Measurements from ENCODE around the gene KRCC1. TPM values are rescaled to one million over a fixed set of nuclear protein-coding genes. Genes with fewer than 3 reads are reported as not detected.

Gene KRCC1
- polyA plus RNA-seq, 4 donors = 35.1 to 63.1 (median 39.6) TPM

DNA sequence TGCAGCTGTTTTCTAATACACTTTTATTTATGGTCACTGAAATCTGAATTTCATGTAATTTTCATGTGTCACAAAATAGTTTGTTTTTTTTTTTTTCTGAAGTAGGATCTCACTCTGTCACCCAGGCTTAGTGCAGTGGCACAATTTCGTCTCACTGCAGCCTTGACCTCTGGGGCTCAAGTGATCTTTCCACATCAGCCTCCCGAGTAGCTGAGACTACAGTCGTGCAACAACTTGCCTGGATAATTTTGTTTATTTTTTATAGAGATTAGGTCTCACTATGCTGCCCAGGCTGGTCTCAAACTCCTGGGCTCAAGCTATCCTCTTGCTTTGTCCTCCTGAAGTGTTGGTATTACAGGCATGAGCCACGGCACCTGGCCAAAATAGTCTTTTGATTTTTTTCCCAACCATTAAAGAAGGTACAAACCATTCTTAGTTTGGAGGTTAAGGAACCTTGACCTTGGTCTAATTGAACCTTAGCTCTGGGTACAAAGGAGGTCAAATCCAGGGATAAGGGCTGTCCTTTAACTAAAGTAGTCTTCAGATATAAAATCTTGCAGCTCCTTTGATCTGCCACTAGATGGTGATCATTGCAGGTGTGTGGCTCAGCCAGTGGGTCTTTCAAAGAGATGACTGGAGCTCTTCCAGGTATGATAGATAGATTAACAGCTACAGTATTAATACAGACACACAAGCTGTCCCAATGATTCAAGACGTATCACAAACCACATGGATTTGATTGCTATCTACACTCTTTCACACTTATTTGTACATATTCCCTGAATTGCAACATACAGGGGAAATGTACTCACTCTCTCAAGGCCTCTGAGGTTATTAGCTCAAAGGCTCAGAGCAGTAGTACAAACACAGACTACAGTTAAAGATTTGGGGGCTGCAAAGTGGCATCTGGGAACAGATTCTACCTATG, 4.7 kb upstream of the KRCC1 start:
- Histone ChIP-seq H3K4me1 (ENCODE audit: control insufficient read depth in 3 of 3, insufficient read depth in 2 of 3, low read depth in 1 of 3, low read length in 2 of 3) (peaks cover 4 to 7% (median 7%) of the 10 kb centered on the region in 3 donors), H3K36me3 (ENCODE audit: control insufficient read depth in 3 of 3, insufficient read depth in 2 of 3, low read depth in 1 of 3, low read length in 3 of 3) (no peaks in the 10 kb centered on the region), H3K4me3 (ENCODE audit: low read depth in 1 of 3, low read length in 3 of 3) (no peak overlapping the region), H3K9me3 (ENCODE audit: control insufficient read depth in 2 of 2, insufficient read depth in 1 of 2, low read depth in 1 of 2, low read length in 1 of 2) (no peaks in the 10 kb centered on the region), H3K27ac (ENCODE audit: low read depth in 1 of 3, low read length in 2 of 3) (no peak overlapping the region), H3K27me3 (ENCODE audit: control insufficient read depth in 3 of 3, insufficient read depth in 3 of 3, low read length in 3 of 3) (no peaks in the 10 kb centered on the region)
- DNase-seq = peak; percentile 67 to 70
- WGBS, 3 donors = 30 to 48% (median 41%) methylated on average over 5 of the region's 5 CpGs
- no peak for FAIRE-seq

DNA sequence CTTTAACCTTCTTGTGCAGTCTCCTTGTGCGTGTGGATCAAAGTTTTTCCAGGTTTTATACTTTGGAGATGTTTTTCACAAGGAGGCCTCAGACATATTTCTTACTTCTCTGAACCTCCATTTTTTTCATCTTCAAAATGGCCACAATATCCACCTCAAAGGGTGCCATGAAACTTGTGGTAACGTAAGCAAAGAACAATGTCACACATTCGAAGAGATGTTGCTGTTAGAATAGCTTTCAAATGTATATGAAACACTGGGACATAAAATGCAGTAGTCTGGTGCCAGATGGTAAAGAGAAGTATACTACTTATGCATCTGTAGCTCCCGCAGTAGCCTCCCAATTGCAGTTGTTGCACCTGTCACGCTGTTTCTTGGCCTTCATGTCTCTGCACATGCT, 2.6 kb upstream of the KRCC1 start:
- no peak overlapping the region for H3K4me3 ChIP-seq (ENCODE audit: low read depth in 1 of 3, low read length in 3 of 3)
- DNase-seq = no peak
- FAIRE-seq = no peak
- H3K36me3 ChIP-seq (ENCODE audit: control insufficient read depth in 3 of 3, insufficient read depth in 2 of 3, low read depth in 1 of 3, low read length in 3 of 3) = no peaks in the 10 kb centered on the region
- 81 to 95% (median 93%) methylated on average over 5 of the region's 5 CpGs for WGBS, 3 donors
- H3K27me3 ChIP-seq (ENCODE audit: control insufficient read depth in 3 of 3, insufficient read depth in 3 of 3, low read length in 3 of 3) = no peaks in the 10 kb centered on the region
- H3K27ac ChIP-seq (ENCODE audit: low read depth in 1 of 3, low read length in 2 of 3) = no peak overlapping the region
- no peaks in the 10 kb centered on the region for H3K9me3 ChIP-seq (ENCODE audit: control insufficient read depth in 2 of 2, insufficient read depth in 1 of 2, low read depth in 1 of 2, low read length in 1 of 2)
- peaks cover 8 to 16% (median 15%) of the 10 kb centered on the region in 3 donors for H3K4me1 ChIP-seq (ENCODE audit: control insufficient read depth in 3 of 3, insufficient read depth in 2 of 3, low read depth in 1 of 3, low read length in 2 of 3)

GRCh38 chr2:88057437-88057844, 1.9 kb upstream of the KRCC1 start:
- Histone ChIP-seq H3K27ac (ENCODE audit: low read depth in 1 of 3, low read length in 2 of 3) (no peak overlapping the region), H3K27me3 (ENCODE audit: control insufficient read depth in 3 of 3, insufficient read depth in 3 of 3, low read length in 3 of 3) (no peaks in the 10 kb centered on the region), H3K4me3 (ENCODE audit: low read depth in 1 of 3, low read length in 3 of 3) (no peak overlapping the region), H3K4me1 (ENCODE audit: control insufficient read depth in 3 of 3, insufficient read depth in 2 of 3, low read depth in 1 of 3, low read length in 2 of 3) (peaks cover 8 to 19% (median 16%) of the 10 kb centered on the region in 3 donors), H3K36me3 (ENCODE audit: control insufficient read depth in 3 of 3, insufficient read depth in 2 of 3, low read depth in 1 of 3, low read length in 3 of 3) (no peaks in the 10 kb centered on the region), H3K9me3 (ENCODE audit: control insufficient read depth in 2 of 2, insufficient read depth in 1 of 2, low read depth in 1 of 2, low read length in 1 of 2) (no peaks in the 10 kb centered on the region)
- DNase-seq = peak in 1 of 2 donors; percentile 12
- 60 to 72% (median 63%) methylated on average over 4 of the region's 4 CpGs for WGBS, 3 donors
- FAIRE-seq = no peak

GRCh38 chr2:88054782-88055370, 707 bp downstream of the KRCC1 start:
- Histone ChIP-seq H3K27me3 (ENCODE audit: control insufficient read depth in 3 of 3, insufficient read depth in 3 of 3, low read length in 3 of 3) (no peaks in the 10 kb centered on the region), H3K4me1 (ENCODE audit: control insufficient read depth in 3 of 3, insufficient read depth in 2 of 3, low read depth in 1 of 3, low read length in 2 of 3) (peaks cover 10 to 22% (median 19%) of the 10 kb centered on the region in 3 donors), H3K9me3 (ENCODE audit: control insufficient read depth in 2 of 2, insufficient read depth in 1 of 2, low read depth in 1 of 2, low read length in 1 of 2) (no peaks in the 10 kb centered on the region), H3K36me3 (ENCODE audit: control insufficient read depth in 3 of 3, insufficient read depth in 2 of 3, low read depth in 1 of 3, low read length in 3 of 3) (no peaks in the 10 kb centered on the region), H3K27ac (ENCODE audit: low read depth in 1 of 3, low read length in 2 of 3) (peak overlapping the region; percentile 96 to 99 (median 98)), H3K4me3 (ENCODE audit: low read depth in 1 of 3, low read length in 3 of 3) (peak overlapping the region; percentile 91 to 95 (median 93))
- WGBS, 3 donors = 6 to 20% (median 15%) methylated on average over 25 of the region's 25 CpGs
- FAIRE-seq = no peak
- DNase-seq = peak in 1 of 2 donors; percentile 31

- Histone ChIP-seq H3K4me1 (ENCODE audit: control insufficient read depth in 3 of 3, insufficient read depth in 2 of 3, low read depth in 1 of 3, low read length in 2 of 3) (peaks cover 10 to 22% (median 19%) of the 10 kb centered on the region in 3 donors), H3K9me3 (ENCODE audit: control insufficient read depth in 2 of 2, insufficient read depth in 1 of 2, low read depth in 1 of 2, low read length in 1 of 2) (no peaks in the 10 kb centered on the region), H3K27ac (ENCODE audit: low read depth in 1 of 3, low read length in 2 of 3) (peak overlapping the region; percentile 96 to 99 (median 98)), H3K36me3 (ENCODE audit: control insufficient read depth in 3 of 3, insufficient read depth in 2 of 3, low read depth in 1 of 3, low read length in 3 of 3) (no peaks in the 10 kb centered on the region), H3K4me3 (ENCODE audit: low read depth in 1 of 3, low read length in 3 of 3) (peak overlapping the region; percentile 91 to 95 (median 93)), H3K27me3 (ENCODE audit: control insufficient read depth in 3 of 3, insufficient read depth in 3 of 3, low read length in 3 of 3) (no peaks in the 10 kb centered on the region)
- FAIRE-seq (no peak), DNase-seq (peak; percentile 52 to 54)
- 21 to 46% (median 34%) methylated on average over 10 of the region's 10 CpGs for WGBS, 3 donors
Observed at GRCh38 chr2:88053934-88054781, 1.4 kb downstream of the KRCC1 start.

GRCh38 chr2:88053296-88053695, 2.3 kb downstream of the KRCC1 start:
- Histone ChIP-seq H3K4me1 (ENCODE audit: control insufficient read depth in 3 of 3, insufficient read depth in 2 of 3, low read depth in 1 of 3, low read length in 2 of 3) (peaks cover 10 to 22% (median 19%) of the 10 kb centered on the region in 3 donors), H3K9me3 (ENCODE audit: control insufficient read depth in 2 of 2, insufficient read depth in 1 of 2, low read depth in 1 of 2, low read length in 1 of 2) (no peaks in the 10 kb centered on the region), H3K27me3 (ENCODE audit: control insufficient read depth in 3 of 3, insufficient read depth in 3 of 3, low read length in 3 of 3) (no peaks in the 10 kb centered on the region), H3K27ac (ENCODE audit: low read depth in 1 of 3, low read length in 2 of 3) (no peak overlapping the region), H3K4me3 (ENCODE audit: low read depth in 1 of 3, low read length in 3 of 3) (no peak overlapping the region), H3K36me3 (ENCODE audit: control insufficient read depth in 3 of 3, insufficient read depth in 2 of 3, low read depth in 1 of 3, low read length in 3 of 3) (no peaks in the 10 kb centered on the region)
- no peak for FAIRE-seq
- no peak for DNase-seq
- 15 to 51% (median 34%) methylated on average over 1 of the region's 1 CpG for WGBS, 3 donors

GRCh38 chr2:88051792-88052191, 3.8 kb downstream of the KRCC1 start:
- no peaks in the 10 kb centered on the region for H3K27me3 ChIP-seq (ENCODE audit: control insufficient read depth in 3 of 3, insufficient read depth in 3 of 3, low read length in 3 of 3)
- H3K36me3 ChIP-seq (ENCODE audit: control insufficient read depth in 3 of 3, insufficient read depth in 2 of 3, low read depth in 1 of 3, low read length in 3 of 3) = peaks cover 0 to 2% (median 0%) of the 10 kb centered on the region in 3 donors
- H3K9me3 ChIP-seq (ENCODE audit: control insufficient read depth in 2 of 2, insufficient read depth in 1 of 2, low read depth in 1 of 2, low read length in 1 of 2) = no peaks in the 10 kb centered on the region
- DNase-seq = no peak
- peaks cover 7 to 19% (median 19%) of the 10 kb centered on the region in 3 donors for H3K4me1 ChIP-seq (ENCODE audit: control insufficient read depth in 3 of 3, insufficient read depth in 2 of 3, low read depth in 1 of 3, low read length in 2 of 3)
- H3K4me3 ChIP-seq (ENCODE audit: low read depth in 1 of 3, low read length in 3 of 3) = no peak overlapping the region
- no peak for FAIRE-seq
- no peak overlapping the region for H3K27ac ChIP-seq (ENCODE audit: low read depth in 1 of 3, low read length in 2 of 3)
- WGBS, 3 donors = 72 to 88% (median 85%) methylated on average over 2 of the region's 2 CpGs

GRCh38 chr2:88049622-88050021, 6.0 kb downstream of the KRCC1 start:
- no peak overlapping the region for H3K4me3 ChIP-seq (ENCODE audit: low read depth in 1 of 3, low read length in 3 of 3)
- FAIRE-seq = no peak
- no peaks in the 10 kb centered on the region for H3K9me3 ChIP-seq (ENCODE audit: control insufficient read depth in 2 of 2, insufficient read depth in 1 of 2, low read depth in 1 of 2, low read length in 1 of 2)
- H3K36me3 ChIP-seq (ENCODE audit: control insufficient read depth in 3 of 3, insufficient read depth in 2 of 3, low read depth in 1 of 3, low read length in 3 of 3) = peaks cover 0 to 2% (median 0%) of the 10 kb centered on the region in 3 donors
- no peak for DNase-seq
- peaks cover 7 to 15% (median 10%) of the 10 kb centered on the region in 3 donors for H3K4me1 ChIP-seq (ENCODE audit: control insufficient read depth in 3 of 3, insufficient read depth in 2 of 3, low read depth in 1 of 3, low read length in 2 of 3)
- H3K27me3 ChIP-seq (ENCODE audit: control insufficient read depth in 3 of 3, insufficient read depth in 3 of 3, low read length in 3 of 3) = no peaks in the 10 kb centered on the region
- no peak overlapping the region for H3K27ac ChIP-seq (ENCODE audit: low read depth in 1 of 3, low read length in 2 of 3)
- 83 to 90% (median 84%) methylated on average over 1 of the region's 1 CpG for WGBS, 3 donors

All from small intestine (tissue), 7 donors.